MCF 10A (cell line): ENCODE measurements around the gene ITGB1BP1. TPM values are rescaled to one million over a fixed set of nuclear protein-coding genes. Genes with fewer than 3 reads are reported as not detected.

Experiments
- BruUV-seq: library from RNA; stranded (reverse); fragments of 400-500 nt; replicated peaks from 2 replicates; lab custom pipeline; 2021; lab: Mats Ljungman, UMichigan
- CTCF ChIA-PET: fragments of 300-600 bp; sonication (Branson Sonifier 250); formaldehyde crosslinking; extraction: SDS; loops from one replicate; lab custom pipeline; 2021; ENCODE audit warnings: antibody characterized with exemption, inconsistent platforms; lab: Yijun Ruan, JAX
- POLR2A ChIA-PET: fragments of 300-600, 350-650 bp; sonication (Branson Sonifier 250); formaldehyde crosslinking; extraction: SDS; loops from one replicate; lab custom pipeline; 2020; ENCODE audit warnings: antibody characterized with exemption, inconsistent platforms; lab: Yijun Ruan, JAX
- DNase-seq: peaks from one replicate; pipeline ENCODE4 v3.0.0-alpha.2; 2018; ENCODE audit not compliant: unreplicated experiment
- H3K27ac Mint-ChIP-seq: one replicate; pipeline ENCODE4 v1.8.0; 2022; ENCODE audit warnings: mild to moderate bottlenecking, low read depth, mixed read lengths; ENCODE audit not compliant: unreplicated experiment
- H3K27me3 Mint-ChIP-seq: one replicate; pipeline ENCODE4 v1.8.0; 2022; ENCODE audit warnings: mixed read lengths; ENCODE audit not compliant: insufficient read depth, unreplicated experiment
- H3K36me3 Mint-ChIP-seq: one replicate; pipeline ENCODE4 v1.8.0; 2022; ENCODE audit warnings: mild to moderate bottlenecking, moderate library complexity, mixed read lengths; ENCODE audit not compliant: insufficient read depth, unreplicated experiment
- H3K4me1 Mint-ChIP-seq: one replicate; pipeline ENCODE4 v1.8.0; 2022; ENCODE audit warnings: mixed read lengths; ENCODE audit not compliant: insufficient read depth, unreplicated experiment
- H3K4me3 Mint-ChIP-seq: one replicate; pipeline ENCODE4 v1.8.0; 2022; ENCODE audit warnings: mild to moderate bottlenecking, moderate library complexity, mixed read lengths; ENCODE audit not compliant: unreplicated experiment
- H3K9me3 Mint-ChIP-seq: one replicate; pipeline ENCODE4 v1.8.0; 2022; ENCODE audit warnings: mixed read lengths; ENCODE audit not compliant: unreplicated experiment
- CTCF ChIP-seq: fragments of 200-600 bp; IDR thresholded peaks from one replicate; pipeline ENCODE4 v1.8.0; 2022; ENCODE audit warnings: antibody characterized with exemption, mild to moderate bottlenecking; ENCODE audit not compliant: unreplicated experiment
- intact Hi-C: fragments of 100-400 bp; cut with micrococcal nuclease; formaldehyde crosslinking; loops from 2 replicates; pipeline ENCODE4 v1.14.1; 2022
- total RNA-seq: library from RNA; stranded (reverse); gene quantifications from 2 replicates; pipeline ENCODE4 v1.2.3, GENCODE V29; 2022

ITGB1BP1 gene
- total RNA-seq, 1 experiment from 2014 or later: 125 TPM

GRCh38 chr2:9390151-9390850 lies 33.0 kb downstream of the ITGB1BP1 start:
- ChIA-PET POLR2A (interaction anchor here (0.7 kb wide), 1 partner anchor 155 kb away, joined by 3 read pairs; no protein-coding TSS in a partner anchor), CTCF (interaction anchor here (0.6 to 0.8 kb wide), 2 partner anchors 249 to 380 kb away, joined by 3 read pairs; no protein-coding TSS in a partner anchor)
- no peaks in the 10 kb centered on the region for H3K9me3 Mint-ChIP-seq
- intact Hi-C loops: no loop called here
- no peaks in the 10 kb centered on the region for H3K27me3 Mint-ChIP-seq
- TF ChIP-seq CTCF: no peak
- H3K27ac Mint-ChIP-seq: peak overlapping the region; percentile 42
- peaks cover 24% of the 10 kb centered on the region for H3K4me1 Mint-ChIP-seq
- peaks cover 76% of the 10 kb centered on the region for H3K36me3 Mint-ChIP-seq
- no peak overlapping the region for H3K4me3 Mint-ChIP-seq
- no peak for DNase-seq
- BruUV-seq: no TSS peak

GRCh38 chr2:9388950-9389911 lies 34.1 kb downstream of the ITGB1BP1 start:
- Mint-ChIP-seq H3K9me3 (no peaks in the 10 kb centered on the region), H3K4me1 (peaks cover 24% of the 10 kb centered on the region), H3K4me3 (no peak overlapping the region), H3K27me3 (no peaks in the 10 kb centered on the region), H3K36me3 (peaks cover 66% of the 10 kb centered on the region), H3K27ac (peak overlapping the region; percentile 75)
- DNase-seq: no peak
- CTCF ChIA-PET: interaction anchor here (0.6 to 0.8 kb wide), 2 partner anchors 247 to 1207 kb away, joined by 3 read pairs; no protein-coding TSS in a partner anchor
- BruUV-seq: no TSS peak
- no peak for TF ChIP-seq CTCF
- POLR2A ChIA-PET: interaction anchor here (4.3 kb wide), 1 partner anchor 34 kb away, joined by 44 read pairs; the partner anchor contains the start of genes CPSF3 and ITGB1BP1
- intact Hi-C loops: no loop called here

GRCh38 chr2:9388199-9388681 lies 35.1 kb downstream of the ITGB1BP1 start:
- peak overlapping the region; percentile 75 for H3K27ac Mint-ChIP-seq
- ChIA-PET POLR2A (interaction anchor here (1.4 to 4.3 kb wide), 2 partner anchors 32 to 35 kb away, joined by 5 to 44 read pairs; partner anchors contain the start of genes CPSF3 and ITGB1BP1), CTCF (interaction anchor here (0.6 to 1.4 kb wide), 3 partner anchors 12 to 46 kb away, joined by 3 read pairs; no protein-coding TSS in a partner anchor)
- peaks cover 24% of the 10 kb centered on the region for H3K4me1 Mint-ChIP-seq
- H3K4me3 Mint-ChIP-seq: no peak overlapping the region
- H3K36me3 Mint-ChIP-seq: peaks cover 63% of the 10 kb centered on the region
- DNase-seq: no peak
- H3K27me3 Mint-ChIP-seq: no peaks in the 10 kb centered on the region
- BruUV-seq: no TSS peak
- TF ChIP-seq CTCF: no peak
- intact Hi-C loops: no loop called here
- H3K9me3 Mint-ChIP-seq: no peaks in the 10 kb centered on the region
